Stomach smooth muscle (tissue), 2 donors: ENCODE measurements around the gene IL10RA.
"Not testable (repeated sequence)": the region's sequence is repeated elsewhere in the genome, so short reads cannot be mapped to it uniquely, and the experiment has no call there.

ENCODE experiments used
- H3K27ac ChIP-seq: one replicate; pipeline ENCODE4 v1.7.0; 2013; ENCODE audit warnings: mild to moderate bottlenecking, low read length, inconsistent platforms
- H3K27me3 ChIP-seq, 2 donors: one replicate each; pipeline ENCODE4 v1.7.0; 2013; ENCODE audit warnings: low read length in 2 of 2; ENCODE audit not compliant: insufficient read depth in 2 of 2, control insufficient read depth in 1 of 2
- H3K36me3 ChIP-seq, 2 donors: one replicate each; pipeline ENCODE4 v1.7.0; 2013; ENCODE audit warnings: low read length in 2 of 2; ENCODE audit not compliant: control insufficient read depth in 2 of 2, insufficient read depth in 2 of 2
- H3K4me1 ChIP-seq: one replicate; pipeline ENCODE4 v1.7.0; 2013; ENCODE audit warnings: low read length; ENCODE audit not compliant: control insufficient read depth, insufficient read depth
- H3K4me3 ChIP-seq, 2 donors: one replicate each; pipeline ENCODE4 v1.7.0; 2013; ENCODE audit warnings: low read length in 2 of 2
- H3K9ac ChIP-seq, 2 donors: one replicate each; pipeline ENCODE4 v1.7.0; 2013; ENCODE audit warnings: low read length in 2 of 2, mild to moderate bottlenecking in 1 of 2
- H3K9me3 ChIP-seq, 2 donors: one replicate each; pipeline ENCODE4 v1.7.0; 2013; ENCODE audit warnings: low read length in 2 of 2; ENCODE audit not compliant: control insufficient read depth in 2 of 2
- donor health status: healthy.
- donor health status: Pancreatic carcinoma.

The IL10RA gene

DNA sequence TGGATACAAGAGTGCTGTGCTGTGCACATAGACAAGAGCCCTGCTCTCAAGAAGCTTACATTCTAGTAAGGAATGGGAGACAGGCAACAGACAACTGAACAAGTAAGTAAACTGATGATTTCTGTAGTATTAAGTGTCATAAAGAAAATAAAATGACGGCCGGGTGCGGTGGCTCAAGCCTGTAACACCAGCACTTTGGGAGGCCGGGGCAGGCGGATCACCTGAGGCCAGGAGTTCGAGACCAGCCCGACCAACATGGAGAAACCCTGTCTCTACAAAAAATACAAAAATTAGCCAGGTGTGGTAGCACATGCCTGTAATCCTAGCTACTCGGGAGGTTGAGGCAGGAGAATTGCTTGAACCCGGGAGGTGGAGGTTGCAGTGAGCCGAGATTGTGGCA, 38.4 kb upstream of the IL10RA start:
- not testable (repeated sequence) for H3K27ac ChIP-seq, H3K36me3 ChIP-seq, H3K27me3 ChIP-seq, H3K4me1 ChIP-seq, H3K9me3 ChIP-seq, H3K9ac ChIP-seq, H3K4me3 ChIP-seq

DNA sequence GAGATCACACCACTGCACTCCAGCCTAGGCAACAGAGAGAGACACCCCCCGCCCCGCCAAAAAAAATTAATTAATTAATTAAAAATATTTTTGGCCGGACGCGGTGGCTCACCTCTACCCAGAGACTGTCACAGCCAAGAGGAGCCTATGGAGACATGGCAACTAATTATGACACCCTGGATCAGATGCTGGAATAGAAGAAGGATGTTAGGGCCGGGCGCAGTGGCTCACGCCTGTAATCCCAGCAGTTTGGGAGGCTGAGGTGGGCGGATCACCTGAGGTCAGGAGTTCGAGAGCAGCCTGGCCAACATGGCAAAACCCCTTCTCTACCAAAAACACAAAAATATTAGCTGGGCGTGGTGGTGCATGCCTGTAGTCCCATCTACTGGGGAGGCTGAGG, 37.7 kb upstream of the IL10RA start:
- not testable (repeated sequence) for H3K4me3 ChIP-seq, H3K4me1 ChIP-seq, H3K27ac ChIP-seq, H3K9ac ChIP-seq, H3K27me3 ChIP-seq, H3K36me3 ChIP-seq, H3K9me3 ChIP-seq

DNA sequence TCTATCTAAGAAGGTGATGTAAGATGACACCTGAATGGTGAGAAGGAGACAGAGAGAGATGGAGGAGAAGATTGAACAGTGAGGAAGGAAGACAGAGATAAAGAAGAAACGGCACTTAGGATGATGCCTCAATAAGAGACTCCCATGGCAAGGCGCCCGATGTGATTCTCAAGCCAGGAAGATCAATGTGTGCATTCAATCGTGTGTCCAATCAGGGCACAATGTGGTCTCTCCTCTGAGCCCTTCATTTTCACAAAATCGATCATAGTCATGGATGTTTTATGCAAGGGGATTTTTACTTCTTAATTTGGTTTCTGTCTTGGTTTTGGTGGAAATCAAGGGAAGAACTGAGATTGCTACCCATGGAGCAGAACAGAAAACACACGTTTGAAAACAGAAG, 37.1 kb upstream of the IL10RA start:
- Histone ChIP-seq H3K36me3 (no peaks in the 10 kb centered on the region), H3K27ac (no peak overlapping the region), H3K9me3 (no peaks in the 10 kb centered on the region), H3K27me3 (peaks cover 0 to 5% of the 10 kb centered on the region in 2 donors), H3K9ac (no peak overlapping the region), H3K4me3 (no peak overlapping the region), H3K4me1 (peaks cover 5% of the 10 kb centered on the region)

DNA sequence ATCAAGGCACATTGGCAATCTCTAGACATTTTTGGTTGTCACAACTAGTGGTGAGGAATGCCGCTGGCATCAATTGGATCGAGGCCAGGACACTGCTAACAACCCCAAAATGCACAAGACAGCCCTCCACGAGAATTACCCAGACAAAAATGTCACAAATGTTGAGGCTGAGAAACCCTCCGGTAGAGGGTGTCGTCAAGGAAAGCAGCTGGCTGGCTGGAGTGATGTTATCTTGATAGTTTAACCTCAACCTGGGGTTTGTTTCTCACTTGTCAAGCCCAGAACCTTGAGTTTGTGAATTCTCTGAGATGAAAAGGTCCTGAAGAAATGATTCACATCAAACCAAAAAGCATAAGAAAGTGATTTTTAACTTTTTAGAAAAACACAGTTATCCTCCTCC, 35.9 kb upstream of the IL10RA start:
- peaks cover 5% of the 10 kb centered on the region for H3K4me1 ChIP-seq
- no peak overlapping the region for H3K27ac ChIP-seq
- H3K9ac ChIP-seq, result no peak overlapping the region
- peaks cover 0 to 5% of the 10 kb centered on the region in 2 donors for H3K27me3 ChIP-seq
- H3K4me3 ChIP-seq, result no peak overlapping the region
- H3K9me3 ChIP-seq, result no peaks in the 10 kb centered on the region
- H3K36me3 ChIP-seq, result no peaks in the 10 kb centered on the region

DNA sequence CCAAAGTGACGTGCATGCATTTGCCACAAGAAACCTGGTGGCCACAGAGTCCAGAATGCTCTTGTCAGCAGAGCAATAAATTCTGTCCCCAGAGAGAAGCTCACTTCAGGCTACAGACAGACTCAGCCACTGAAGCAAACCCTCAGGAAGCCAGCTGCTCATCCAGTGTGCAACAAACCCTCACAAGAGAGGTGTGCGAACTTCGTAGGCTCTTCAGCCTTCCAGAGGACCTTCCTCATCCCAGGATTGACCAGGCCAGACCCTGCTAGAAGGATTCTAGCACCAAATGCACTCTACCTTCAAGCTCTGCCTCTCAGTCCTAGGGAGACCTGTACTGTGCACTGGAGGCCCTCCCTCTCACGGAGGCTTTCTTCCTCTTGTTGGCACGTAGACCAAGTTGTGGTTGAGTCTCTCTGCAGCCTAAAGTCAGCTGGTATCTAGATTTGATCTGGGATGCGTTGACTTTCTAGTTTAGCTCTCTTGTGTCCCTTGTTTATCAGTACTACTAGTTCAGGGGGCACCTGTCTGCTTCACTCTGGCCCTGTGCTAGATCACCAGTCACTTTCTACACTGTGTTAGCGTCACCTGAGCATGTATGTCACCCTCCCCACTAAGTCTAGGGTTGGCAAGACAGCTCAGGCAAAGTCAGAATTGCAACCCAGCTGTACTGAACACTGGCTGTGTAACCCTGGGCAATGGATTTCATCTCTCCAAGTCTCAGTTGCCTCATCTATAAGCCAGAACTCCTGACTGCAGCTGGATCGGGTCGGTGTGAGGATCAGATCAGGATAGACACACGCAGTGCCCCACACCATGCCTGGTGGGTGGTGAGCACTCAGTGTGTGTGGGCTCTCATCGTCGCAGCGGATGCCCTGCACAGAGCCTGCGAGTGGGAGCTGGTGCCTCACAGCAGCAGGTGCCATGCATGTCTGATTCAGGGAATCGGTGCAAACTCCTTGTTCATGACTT, 34.9 kb upstream of the IL10RA start:
- H3K9me3 ChIP-seq, result no peaks in the 10 kb centered on the region
- H3K36me3 ChIP-seq, result no peaks in the 10 kb centered on the region
- H3K4me3 ChIP-seq, result no peak overlapping the region
- H3K27me3 ChIP-seq, result peaks cover 0 to 5% of the 10 kb centered on the region in 2 donors
- no peak overlapping the region for H3K9ac ChIP-seq
- peaks cover 5% of the 10 kb centered on the region for H3K4me1 ChIP-seq
- H3K27ac ChIP-seq, result no peak overlapping the region

DNA sequence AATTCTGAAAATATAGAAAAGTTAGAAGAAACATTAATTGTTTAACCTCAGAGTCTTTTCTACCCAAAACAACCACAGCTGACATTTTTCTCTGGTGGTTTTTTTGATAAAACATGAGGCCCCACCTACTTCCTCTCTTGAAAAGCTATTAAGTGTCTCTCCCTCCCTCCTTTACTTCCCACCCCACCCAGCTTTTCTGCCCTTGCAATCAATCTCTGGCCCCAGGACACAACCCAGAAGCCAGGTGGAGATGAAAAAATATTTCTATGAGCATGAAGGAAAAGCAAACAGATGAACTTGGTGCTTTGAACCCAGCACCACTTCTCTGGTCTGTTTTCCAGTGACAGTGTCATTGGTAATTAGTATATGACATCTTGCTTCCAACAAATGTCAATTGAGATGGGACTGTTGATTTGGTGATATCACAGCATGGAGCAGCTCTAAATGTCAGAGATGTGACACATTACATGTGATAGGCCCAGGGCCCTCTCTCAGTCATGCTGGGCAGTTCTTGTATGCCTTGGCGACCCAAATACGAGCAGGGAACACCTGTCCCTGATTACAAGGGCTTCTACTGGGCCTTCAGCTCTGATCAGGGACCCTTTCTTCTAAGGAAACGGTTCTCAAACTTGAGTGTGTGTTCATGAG, 33.0 kb upstream of the IL10RA start:
- no peak overlapping the region for H3K9ac ChIP-seq
- H3K27me3 ChIP-seq, result peaks cover 0 to 3% of the 10 kb centered on the region in 2 donors
- no peak overlapping the region for H3K4me3 ChIP-seq
- H3K27ac ChIP-seq, result no peak overlapping the region
- H3K4me1 ChIP-seq, result peaks cover 2% of the 10 kb centered on the region
- H3K36me3 ChIP-seq, result no peaks in the 10 kb centered on the region
- no peaks in the 10 kb centered on the region for H3K9me3 ChIP-seq

DNA sequence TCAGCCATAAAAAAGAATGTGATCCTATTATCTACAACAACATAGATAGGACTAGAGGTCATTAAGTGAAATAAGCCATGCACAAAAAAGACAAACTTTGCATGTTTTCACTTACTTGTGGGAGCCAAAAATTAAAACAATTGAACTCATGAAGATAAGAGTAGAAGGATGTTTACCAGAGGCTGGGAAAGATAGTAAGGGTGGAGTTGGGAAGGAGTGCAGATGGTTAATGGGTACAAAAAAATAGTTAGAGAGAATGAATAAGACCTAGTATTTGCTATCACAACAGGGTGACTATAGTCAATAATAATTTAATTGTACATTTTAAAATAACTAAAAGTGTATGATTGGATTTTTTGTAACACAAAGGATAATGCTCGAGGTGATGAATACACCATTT, 27.2 kb upstream of the IL10RA start:
- H3K9me3 ChIP-seq, result no peaks in the 10 kb centered on the region
- no peak overlapping the region for H3K9ac ChIP-seq
- no peaks in the 10 kb centered on the region for H3K4me1 ChIP-seq
- H3K27ac ChIP-seq, result no peak overlapping the region
- H3K4me3 ChIP-seq, result no peak overlapping the region
- no peaks in the 10 kb centered on the region for H3K27me3 ChIP-seq
- no peaks in the 10 kb centered on the region for H3K36me3 ChIP-seq

DNA sequence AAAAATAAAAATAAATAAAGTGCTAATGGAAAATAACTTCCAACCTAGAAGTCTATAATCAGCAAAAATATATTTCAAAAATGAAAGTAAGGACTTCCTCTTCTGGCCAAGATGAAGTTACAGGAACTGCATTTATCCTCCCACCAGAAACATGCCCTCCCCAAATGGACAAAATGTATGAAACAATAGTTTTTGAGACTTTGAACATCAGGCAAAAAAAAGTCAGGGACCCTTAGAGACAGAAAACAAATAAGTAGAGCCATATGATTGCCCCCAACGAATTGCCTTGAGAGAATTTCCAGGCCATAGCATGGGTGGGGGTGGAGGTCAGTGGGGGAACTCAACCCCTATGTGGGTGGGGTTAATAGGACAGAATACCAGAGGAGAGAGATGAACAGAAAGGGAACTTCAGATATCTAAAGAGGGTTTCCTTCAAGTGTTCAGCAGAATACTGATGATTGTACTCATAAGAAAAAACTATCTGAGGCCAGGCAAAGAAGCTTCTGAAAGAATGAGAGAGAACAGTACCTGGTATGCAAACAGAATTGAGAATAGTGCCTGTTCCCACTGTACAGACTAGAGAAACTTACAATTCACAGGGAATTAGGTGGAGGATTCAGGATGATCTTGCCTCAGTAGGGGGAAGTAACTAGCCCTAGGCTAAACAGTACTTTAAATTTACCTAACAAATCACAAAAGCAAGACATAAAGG, 26.6 kb upstream of the IL10RA start:
- Histone ChIP-seq H3K9ac (no peak overlapping the region), H3K4me3 (no peak overlapping the region), H3K9me3 (no peaks in the 10 kb centered on the region), H3K4me1 (no peaks in the 10 kb centered on the region), H3K27me3 (no peaks in the 10 kb centered on the region), H3K27ac (no peak overlapping the region), H3K36me3 (no peaks in the 10 kb centered on the region)

DNA sequence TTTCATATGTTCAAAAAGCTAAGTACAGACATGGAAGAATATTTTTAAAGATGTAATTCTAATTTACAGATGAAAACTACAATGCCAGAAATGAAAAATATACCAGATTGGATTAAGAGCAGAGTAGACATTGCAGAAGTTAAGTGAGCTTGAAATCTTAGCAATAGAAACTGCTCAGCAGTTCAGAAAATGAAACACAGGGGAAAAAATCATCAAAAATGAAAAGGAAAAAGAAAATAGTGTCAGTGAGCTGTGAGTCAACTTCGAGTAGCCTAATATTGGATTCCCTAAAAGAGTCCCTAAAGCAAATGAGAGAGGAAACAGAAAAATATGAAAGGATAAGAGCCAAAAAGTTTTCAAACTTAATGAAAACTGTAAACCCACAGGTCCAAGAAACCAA, 25.8 kb upstream of the IL10RA start:
- Histone ChIP-seq H3K4me3 (no peak overlapping the region), H3K9me3 (no peaks in the 10 kb centered on the region), H3K9ac (no peak overlapping the region), H3K4me1 (no peaks in the 10 kb centered on the region), H3K27me3 (no peaks in the 10 kb centered on the region), H3K36me3 (no peaks in the 10 kb centered on the region), H3K27ac (no peak overlapping the region)

DNA sequence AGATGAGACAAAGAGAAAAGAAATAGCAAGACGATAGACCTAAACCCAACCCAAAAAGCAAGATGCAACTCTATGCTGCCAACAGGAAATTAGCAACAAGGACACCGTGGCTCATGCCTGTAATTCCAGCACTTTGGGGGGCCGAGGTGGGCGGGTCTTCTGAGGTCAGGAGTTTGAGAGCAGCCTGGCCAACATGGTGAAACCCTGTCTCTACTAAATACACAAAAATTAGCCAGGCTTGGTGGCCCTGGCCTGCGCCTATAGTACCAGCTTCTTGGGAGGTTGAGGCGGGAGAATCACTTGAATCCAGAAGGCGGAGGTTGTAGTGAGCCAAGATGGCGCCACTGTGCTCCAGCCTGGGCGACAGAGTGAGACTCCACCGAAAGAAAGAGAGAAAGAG, 24.3 kb upstream of the IL10RA start:
- Histone ChIP-seq H3K27me3 (no peaks in the 10 kb centered on the region), H3K4me3 (no peak overlapping the region), H3K4me1 (no peaks in the 10 kb centered on the region), H3K36me3 (no peaks in the 10 kb centered on the region), H3K9me3 (no peaks in the 10 kb centered on the region), H3K9ac (no peak overlapping the region), H3K27ac (no peak overlapping the region)
